PC-3 (cell line): ENCODE data around the gene DYDC2. TPM values are rescaled to one million over a fixed set of nuclear protein-coding genes. Genes with fewer than 3 reads are reported as not detected.

Experiments
- ATAC-seq: fragments of 200-7000 bp; cut with Tn5 transposase; 2 replicates; pipeline ENCODE4 v1.9.1; 2020; ENCODE audit warnings: mild to moderate bottlenecking, moderate library complexity
- BruUV-seq: library from RNA; stranded (reverse); fragments of 400-500 nt; replicated peaks from 2 replicates; lab custom pipeline; 2021; lab: Mats Ljungman, UMichigan
- CTCF ChIA-PET: fragments of 300-600 bp; sonication (Branson Sonifier 250); formaldehyde crosslinking; loops from one replicate; lab custom pipeline; 2022; ENCODE audit warnings: antibody characterized with exemption; lab: Charles Lee
- POLR2A ChIA-PET: fragments of 300-600 bp; sonication (Branson Sonifier 250); formaldehyde crosslinking; loops from one replicate; lab custom pipeline; 2022; ENCODE audit warnings: antibody characterized with exemption; ENCODE audit not compliant: unreplicated experiment; lab: Charles Lee
- DNase-seq: peaks from one replicate; pipeline ENCODE4 v3.0.0-alpha.2; 2015
- H2AFZ ChIP-seq: fragments of 300-600 bp; sonication (generic); 2 replicates; pipeline ENCODE4 v1.6.0; 2016; ENCODE audit warnings: antibody characterized with exemption, low read length
- H3F3A ChIP-seq: fragments of 300-600 bp; sonication (generic); one replicate; pipeline ENCODE4 v1.6.0; 2017; ENCODE audit warnings: antibody characterized with exemption, low read length, control low read depth, mild to moderate bottlenecking; ENCODE audit not compliant: unreplicated experiment
- H3K27ac ChIP-seq: fragments of 300-600 bp; sonication (generic); 2 replicates; pipeline ENCODE4 v1.5.1; 2016; ENCODE audit warnings: mild to moderate bottlenecking, low read length
- H3K27me3 ChIP-seq: fragments of 300-600 bp; sonication (generic); 2 replicates; pipeline ENCODE4 v1.6.1; 2016; ENCODE audit warnings: low read length, mixed read lengths
- H3K36me3 ChIP-seq: fragments of 300-600 bp; sonication (generic); 2 replicates; pipeline ENCODE4 v1.6.1; 2016; ENCODE audit warnings: low read depth, mixed run types, low read length, mixed read lengths
- H3K4me1 ChIP-seq: fragments of 300-600 bp; sonication (generic); 2 replicates; pipeline ENCODE4 v1.5.1; 2016; ENCODE audit warnings: low read length; ENCODE audit not compliant: insufficient read depth
- H3K4me2 ChIP-seq: fragments of 300-600 bp; sonication (generic); 2 replicates; pipeline ENCODE4 v1.6.0; 2016; ENCODE audit warnings: low read length
- H3K4me3 ChIP-seq: fragments of 300-600 bp; sonication (generic); 2 replicates; pipeline ENCODE4 v1.5.1; 2016; ENCODE audit warnings: mild to moderate bottlenecking, low read length, mixed read lengths
- H3K79me2 ChIP-seq: fragments of 300-600 bp; sonication (generic); 2 replicates; pipeline ENCODE4 v1.6.1; 2017; ENCODE audit warnings: low read length, mixed read lengths
- H3K9ac ChIP-seq: fragments of 300-600 bp; sonication (generic); 2 replicates; pipeline ENCODE4 v1.6.0; 2016; ENCODE audit warnings: mild to moderate bottlenecking, low read length
- H3K9me2 ChIP-seq: fragments of 300-600 bp; sonication (generic); replicated peaks from 2 replicates; pipeline ENCODE4 v1.6.1; 2016; ENCODE audit warnings: mixed run types, low read length, mixed read lengths
- H3K9me3 ChIP-seq: fragments of 300-600 bp; sonication (generic); 2 replicates; pipeline ENCODE4 v1.6.1; 2016; ENCODE audit warnings: low read length, mixed read lengths
- H4K20me1 ChIP-seq: fragments of 300-600 bp; sonication (generic); 2 replicates; pipeline ENCODE4 v1.6.1; 2016; ENCODE audit warnings: low read length, mixed read lengths
- CTCF ChIP-seq: fragments of 300-600 bp; sonication (generic); conservative IDR thresholded peaks from 2 replicates; pipeline ENCODE4 v1.5.1; 2017; ENCODE audit warnings: antibody characterized with exemption, low read depth, mild to moderate bottlenecking, low read length
- EZH2 ChIP-seq: fragments of 300-600 bp; sonication (generic); IDR thresholded peaks from one replicate; pipeline ENCODE4 v1.6.1; 2017; ENCODE audit warnings: antibody characterized with exemption, mild to moderate bottlenecking, low read length; ENCODE audit not compliant: unreplicated experiment
- EZH2phosphoT487 ChIP-seq: fragments of 300-600 bp; sonication (generic); IDR thresholded peaks from 2 replicates; pipeline ENCODE4 v1.6.1; 2018; ENCODE audit warnings: mild to moderate bottlenecking, antibody characterized with exemption, low read length, borderline replicate concordance
- intact Hi-C: fragments of 100-400 bp; cut with micrococcal nuclease; formaldehyde crosslinking; loops from 2 replicates; pipeline ENCODE4 v1.9.0; 2023
- total RNA-seq: library from RNA; depleted of rRNA; stranded (reverse); fragments of >200 nt; gene quantifications from 2 replicates; pipeline ENCODE4 v1.2.3, GENCODE V29; 2014

Gene DYDC2
- total RNA-seq, 1 experiment from 2014 or later: not detected

DNA sequence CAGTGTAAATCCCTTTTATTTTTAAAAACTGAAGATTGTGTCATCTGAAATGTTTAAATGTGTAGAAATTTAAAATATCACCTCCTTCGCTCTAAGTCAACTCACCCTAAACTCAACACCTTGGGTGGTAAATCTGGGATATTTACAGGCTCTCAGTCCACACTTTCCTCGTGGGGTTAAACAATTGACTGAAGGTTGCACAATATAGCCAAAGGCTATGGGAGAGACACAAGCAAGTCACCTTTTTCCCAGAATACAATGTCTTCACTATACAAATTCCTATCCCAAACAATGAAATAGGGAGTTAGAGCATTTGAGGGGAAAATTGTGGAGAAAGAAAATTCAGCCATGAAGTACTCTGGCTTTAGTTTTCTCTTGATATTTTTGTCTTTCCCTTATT, 34.4 kb upstream of the DYDC2 start:
- Histone ChIP-seq H4K20me1 (no peaks in the 10 kb centered on the region), H3K4me3 (no peak overlapping the region), H3K9me2 (no peaks in the 10 kb centered on the region), H3K27me3 (no peaks in the 10 kb centered on the region), H3K9ac (no peak overlapping the region), H3F3A (no peaks in the 10 kb centered on the region), H3K4me1 (no peaks in the 10 kb centered on the region), H3K27ac (no peak overlapping the region), H3K79me2 (no peaks in the 10 kb centered on the region), H3K36me3 (no peaks in the 10 kb centered on the region), H2AFZ (no peak overlapping the region), H3K9me3 (no peaks in the 10 kb centered on the region), H3K4me2 (no peak overlapping the region)
- BruUV-seq: no TSS peak
- intact Hi-C loops: no loop called here
- DNase-seq: no peak
- CTCF ChIA-PET: no interaction called here
- ATAC-seq: no peak
- no peak for TF ChIP-seq CTCF
- TF ChIP-seq EZH2phosphoT487: no peak
- TF ChIP-seq EZH2: no peak
- POLR2A ChIA-PET: no interaction called here

DNA sequence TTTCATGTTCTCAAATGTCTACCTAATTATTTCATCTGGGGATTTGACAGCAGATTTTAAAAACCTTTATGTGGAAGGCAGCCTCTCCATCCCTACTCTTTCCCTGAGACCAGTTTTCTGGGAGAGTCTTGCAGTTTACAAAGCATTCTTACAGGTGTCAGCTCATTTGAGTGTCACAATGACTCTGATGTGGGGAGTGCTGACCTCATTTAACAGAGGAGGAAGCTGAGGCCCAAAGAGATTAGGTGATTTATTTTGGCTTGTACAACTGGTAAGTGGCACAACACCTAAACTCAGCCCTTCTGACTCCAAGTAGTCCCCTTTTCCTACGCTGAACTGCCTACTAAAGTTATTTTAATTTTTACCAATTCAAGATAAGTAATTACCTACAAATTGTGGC, 33.9 kb upstream of the DYDC2 start:
- no TSS peak for BruUV-seq

GRCh38 chr10:80323311-80323710, 33.3 kb upstream of the DYDC2 start:
- DNase-seq: no peak
- Histone ChIP-seq H4K20me1 (no peaks in the 10 kb centered on the region), H3K4me3 (no peak overlapping the region), H3K4me2 (no peak overlapping the region), H3K27me3 (no peaks in the 10 kb centered on the region), H3K9me2 (no peaks in the 10 kb centered on the region), H3K27ac (no peak overlapping the region), H3F3A (no peaks in the 10 kb centered on the region), H2AFZ (no peak overlapping the region), H3K9me3 (no peaks in the 10 kb centered on the region), H3K9ac (no peak overlapping the region), H3K79me2 (no peaks in the 10 kb centered on the region), H3K36me3 (no peaks in the 10 kb centered on the region), H3K4me1 (no peaks in the 10 kb centered on the region)
- TF ChIP-seq EZH2: no peak
- TF ChIP-seq EZH2phosphoT487: no peak
- intact Hi-C loops: no loop called here
- ChIA-PET POLR2A (no interaction called here), CTCF (no interaction called here)
- no peak for ATAC-seq
- BruUV-seq: no TSS peak

More for the DNA sequence above, 33.9 kb upstream of the DYDC2 start:
- ATAC-seq (no peak), DNase-seq (no peak)
- Histone ChIP-seq H3K4me2 (no peak overlapping the region), H3K9me2 (no peaks in the 10 kb centered on the region), H3K27ac (no peak overlapping the region), H3K9ac (no peak overlapping the region), H3K9me3 (no peaks in the 10 kb centered on the region), H4K20me1 (no peaks in the 10 kb centered on the region), H3K4me3 (no peak overlapping the region), H3K79me2 (no peaks in the 10 kb centered on the region), H3K4me1 (no peaks in the 10 kb centered on the region), H3K36me3 (no peaks in the 10 kb centered on the region), H2AFZ (no peak overlapping the region), H3K27me3 (no peaks in the 10 kb centered on the region), H3F3A (no peaks in the 10 kb centered on the region)
- intact Hi-C loops: no loop called here
- CTCF ChIA-PET: no interaction called here
- no peak for TF ChIP-seq EZH2
- TF ChIP-seq EZH2phosphoT487: no peak
- TF ChIP-seq CTCF: no peak
- POLR2A ChIA-PET: no interaction called here
